Ascending aorta (tissue), 2 donors: ENCODE measurements around the gene MCTP2. TPM values are rescaled to one million over a fixed set of nuclear protein-coding genes. Genes with fewer than 3 reads are reported as not detected.
A peak's percentile ranks its signal among the peaks of the same experiment; 100 is the strongest.

ENCODE experiments used
- DNase-seq, 2 donors: peaks; one replicate each; pipeline ENCODE4 v3.0.0-alpha.2; 2019; ENCODE audit warnings: low spot score in 2 of 2
- H3K27ac ChIP-seq, 2 donors: fragments of 200-600 bp; sonication (generic); one replicate each; pipeline ENCODE4 v1.5.1; 2016 to 2017; ENCODE audit warnings: mild to moderate bottlenecking in 1 of 2
- H3K27me3 ChIP-seq: fragments of 200-600 bp; sonication (generic); one replicate; pipeline ENCODE4 v1.5.1; 2017
- H3K36me3 ChIP-seq, 2 donors: fragments of 200-600 bp; sonication (generic); one replicate each; pipeline ENCODE4 v1.5.1; 2016
- H3K4me1 ChIP-seq, 2 donors: fragments of 200-600 bp; sonication (generic); one replicate each; pipeline ENCODE4 v1.5.1; 2016 to 2017; ENCODE audit warnings: mild to moderate bottlenecking in 1 of 2
- H3K4me3 ChIP-seq, 2 donors: fragments of 200-600 bp; sonication (generic); one replicate each; pipeline ENCODE4 v1.5.1; 2016 to 2017; ENCODE audit warnings: mild to moderate bottlenecking in 1 of 2
- H3K9me3 ChIP-seq, 2 donors: fragments of 200-600 bp; sonication (generic); one replicate each; pipeline ENCODE4 v1.5.1; 2016
- intact Hi-C: fragments of 100-400 bp; cut with DNase I; formaldehyde crosslinking; loops from one replicate; pipeline ENCODE4 v1.15.1; 2023
- total RNA-seq: library from RNA; depleted of rRNA; stranded (reverse); fragments of >200 nt; gene quantifications from one replicate; pipeline ENCODE4 v1.1.0, GENCODE V29; 2016
- TF ChIP-seq, protein P1 (sequence below), 3 experiments: fragments of 200-600 bp in 2 of 3; fragments of 450-650 bp in 1 of 3; sonication (generic) in 2 of 3; IDR thresholded peaks; one replicate each; pipeline ENCODE4 v1.5.1; 2016 to 2019; ENCODE audit warnings: antibody characterized with exemption in 3 of 3, mild to moderate bottlenecking in 1 of 3, moderate library complexity in 1 of 3

Gene MCTP2
- total RNA-seq, 1 donor from 2014 or later = 25.5 TPM

- Histone ChIP-seq H3K36me3 (no peaks in the 10 kb centered on the region), H3K9me3 (no peaks in the 10 kb centered on the region), H3K4me3 (no peak overlapping the region), H3K27me3 (no peaks in the 10 kb centered on the region), H3K27ac (no peak overlapping the region), H3K4me1 (no peaks in the 10 kb centered on the region)
- no peak for DNase-seq
- intact Hi-C loops = no loop called here
- TF ChIP-seq, protein P1, sequence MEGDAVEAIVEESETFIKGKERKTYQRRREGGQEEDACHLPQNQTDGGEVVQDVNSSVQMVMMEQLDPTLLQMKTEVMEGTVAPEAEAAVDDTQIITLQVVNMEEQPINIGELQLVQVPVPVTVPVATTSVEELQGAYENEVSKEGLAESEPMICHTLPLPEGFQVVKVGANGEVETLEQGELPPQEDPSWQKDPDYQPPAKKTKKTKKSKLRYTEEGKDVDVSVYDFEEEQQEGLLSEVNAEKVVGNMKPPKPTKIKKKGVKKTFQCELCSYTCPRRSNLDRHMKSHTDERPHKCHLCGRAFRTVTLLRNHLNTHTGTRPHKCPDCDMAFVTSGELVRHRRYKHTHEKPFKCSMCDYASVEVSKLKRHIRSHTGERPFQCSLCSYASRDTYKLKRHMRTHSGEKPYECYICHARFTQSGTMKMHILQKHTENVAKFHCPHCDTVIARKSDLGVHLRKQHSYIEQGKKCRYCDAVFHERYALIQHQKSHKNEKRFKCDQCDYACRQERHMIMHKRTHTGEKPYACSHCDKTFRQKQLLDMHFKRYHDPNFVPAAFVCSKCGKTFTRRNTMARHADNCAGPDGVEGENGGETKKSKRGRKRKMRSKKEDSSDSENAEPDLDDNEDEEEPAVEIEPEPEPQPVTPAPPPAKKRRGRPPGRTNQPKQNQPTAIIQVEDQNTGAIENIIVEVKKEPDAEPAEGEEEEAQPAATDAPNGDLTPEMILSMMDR (IDR thresholded peaks at IDR 0.05) = no peak
Measured at GRCh38 chr15:94400526-94401298, 169.4 kb downstream of the MCTP2 start.

DNA sequence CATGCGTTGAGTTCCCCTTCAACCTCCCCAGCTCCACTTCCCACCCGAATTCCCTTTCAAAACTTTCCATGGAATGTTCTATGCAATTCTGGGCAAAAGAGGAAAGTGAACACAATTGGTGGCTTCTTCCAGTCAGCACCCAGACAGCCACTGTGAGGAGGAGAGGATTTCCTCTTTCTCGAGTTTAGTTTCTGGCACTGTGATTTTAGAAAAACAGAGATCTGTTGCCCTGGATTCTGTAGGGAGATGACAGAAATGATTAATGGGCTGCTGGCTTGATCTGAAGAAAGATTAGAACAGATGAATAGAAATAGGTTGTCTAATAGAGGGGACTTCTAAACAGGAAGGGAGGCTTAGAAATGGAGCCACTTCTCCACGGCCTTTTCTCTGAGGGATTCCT, 172.0 kb downstream of the MCTP2 start:
- TF ChIP-seq, protein P1 (IDR thresholded peaks at IDR 0.05) = no peak
- no peaks in the 10 kb centered on the region for H3K4me1 ChIP-seq
- H3K9me3 ChIP-seq = no peaks in the 10 kb centered on the region
- no peaks in the 10 kb centered on the region for H3K36me3 ChIP-seq
- H3K4me3 ChIP-seq = no peak overlapping the region
- H3K27me3 ChIP-seq = no peaks in the 10 kb centered on the region
- peak overlapping the region in 1 of 2 donors; percentile 11 for H3K27ac ChIP-seq
- intact Hi-C loops = no loop called here
- DNase-seq = no peak

DNA sequence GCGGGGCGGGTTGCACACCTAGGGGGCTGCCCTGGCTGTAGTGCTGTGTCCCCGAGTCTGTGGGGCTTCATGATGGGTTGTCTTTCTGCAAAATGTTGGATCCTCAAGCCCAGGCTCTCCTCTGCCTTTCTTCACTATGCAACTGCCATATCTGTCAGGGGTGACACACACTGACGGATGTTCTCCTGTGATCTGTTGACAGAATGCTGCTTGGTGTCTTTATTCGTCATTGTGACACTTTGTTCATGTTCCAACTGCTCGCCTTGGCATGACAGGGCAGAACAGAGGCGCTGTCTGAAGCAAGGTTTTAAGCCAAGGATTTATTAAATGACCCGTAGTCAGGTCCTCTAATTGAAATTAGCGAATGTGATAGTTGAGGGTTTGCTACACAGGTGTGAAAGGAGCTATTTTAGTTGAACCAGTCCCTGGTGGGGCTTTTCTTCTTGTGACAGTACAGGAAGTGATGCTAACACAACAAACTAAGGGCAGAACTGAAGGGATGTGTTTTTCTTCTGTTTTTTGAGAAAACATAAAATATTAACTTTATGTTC, 173.4 kb downstream of the MCTP2 start:
- Histone ChIP-seq H3K4me3 (no peak overlapping the region), H3K36me3 (no peaks in the 10 kb centered on the region), H3K4me1 (no peaks in the 10 kb centered on the region), H3K27ac (no peak overlapping the region), H3K9me3 (no peaks in the 10 kb centered on the region), H3K27me3 (no peaks in the 10 kb centered on the region)
- DNase-seq = no peak
- TF ChIP-seq, protein P1 (IDR thresholded peaks at IDR 0.05) = no peak
- intact Hi-C loops = no loop called here

DNA sequence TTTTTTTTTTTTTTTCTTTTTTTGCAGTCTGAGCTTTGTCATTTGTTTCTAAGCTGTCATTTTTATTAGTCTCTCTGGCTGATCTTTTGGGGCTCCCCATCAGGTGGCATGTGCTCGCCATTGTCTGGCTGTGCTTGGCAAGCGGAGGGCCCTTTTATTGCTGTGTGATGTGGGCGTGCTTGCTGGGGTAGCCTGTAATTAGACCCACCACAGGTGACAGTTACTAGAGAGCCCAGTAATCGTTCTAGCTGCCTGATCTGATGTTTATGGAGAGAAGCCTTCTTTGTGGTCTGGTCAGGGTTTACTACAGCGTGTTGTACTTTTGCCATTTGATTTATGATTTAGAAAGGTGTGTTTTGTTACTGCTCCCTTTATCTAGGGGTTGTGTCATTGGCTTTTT, 179.9 kb downstream of the MCTP2 start:
- H3K4me3 ChIP-seq = no peak overlapping the region
- H3K27ac ChIP-seq = no peak overlapping the region
- no peaks in the 10 kb centered on the region for H3K36me3 ChIP-seq
- DNase-seq = no peak
- H3K9me3 ChIP-seq = no peaks in the 10 kb centered on the region
- no peaks in the 10 kb centered on the region for H3K4me1 ChIP-seq
- intact Hi-C loops = no loop called here
- H3K27me3 ChIP-seq = no peaks in the 10 kb centered on the region
- TF ChIP-seq, protein P1 (IDR thresholded peaks at IDR 0.05) = no peak

GRCh38 chr15:94411846-94412245, 180.5 kb downstream of the MCTP2 start:
- no peaks in the 10 kb centered on the region for H3K36me3 ChIP-seq
- no peak overlapping the region for H3K4me3 ChIP-seq
- no peaks in the 10 kb centered on the region for H3K27me3 ChIP-seq
- H3K9me3 ChIP-seq = no peaks in the 10 kb centered on the region
- DNase-seq = no peak
- H3K27ac ChIP-seq = no peak overlapping the region
- intact Hi-C loops = no loop called here
- TF ChIP-seq, protein P1 (IDR thresholded peaks at IDR 0.05) = no peak
- H3K4me1 ChIP-seq = no peaks in the 10 kb centered on the region
